ENCODE data around the gene NACC2.

DNA sequence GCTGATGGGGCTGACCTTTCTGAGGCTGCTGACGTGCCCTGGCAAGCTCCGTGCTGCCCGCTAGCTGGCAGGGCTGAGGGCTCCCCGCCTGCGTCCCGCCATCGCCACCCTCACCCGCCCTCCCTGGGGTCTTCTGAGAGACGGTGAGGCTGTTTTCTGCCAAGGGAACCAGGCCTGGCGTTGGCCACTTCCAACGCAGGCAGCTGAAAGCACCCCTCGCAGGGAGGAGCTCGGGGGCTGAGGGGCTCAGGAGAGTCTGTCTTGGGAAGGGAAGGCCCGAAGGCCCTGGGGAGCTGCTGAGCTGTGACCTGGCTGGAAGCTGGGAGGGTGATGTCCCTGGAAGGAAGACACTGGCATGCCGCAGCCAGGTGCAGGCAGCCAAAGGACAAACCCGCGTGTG, 33.3 kb upstream of the NACC2 start:
- TF ChIP-seq, protein P1, sequence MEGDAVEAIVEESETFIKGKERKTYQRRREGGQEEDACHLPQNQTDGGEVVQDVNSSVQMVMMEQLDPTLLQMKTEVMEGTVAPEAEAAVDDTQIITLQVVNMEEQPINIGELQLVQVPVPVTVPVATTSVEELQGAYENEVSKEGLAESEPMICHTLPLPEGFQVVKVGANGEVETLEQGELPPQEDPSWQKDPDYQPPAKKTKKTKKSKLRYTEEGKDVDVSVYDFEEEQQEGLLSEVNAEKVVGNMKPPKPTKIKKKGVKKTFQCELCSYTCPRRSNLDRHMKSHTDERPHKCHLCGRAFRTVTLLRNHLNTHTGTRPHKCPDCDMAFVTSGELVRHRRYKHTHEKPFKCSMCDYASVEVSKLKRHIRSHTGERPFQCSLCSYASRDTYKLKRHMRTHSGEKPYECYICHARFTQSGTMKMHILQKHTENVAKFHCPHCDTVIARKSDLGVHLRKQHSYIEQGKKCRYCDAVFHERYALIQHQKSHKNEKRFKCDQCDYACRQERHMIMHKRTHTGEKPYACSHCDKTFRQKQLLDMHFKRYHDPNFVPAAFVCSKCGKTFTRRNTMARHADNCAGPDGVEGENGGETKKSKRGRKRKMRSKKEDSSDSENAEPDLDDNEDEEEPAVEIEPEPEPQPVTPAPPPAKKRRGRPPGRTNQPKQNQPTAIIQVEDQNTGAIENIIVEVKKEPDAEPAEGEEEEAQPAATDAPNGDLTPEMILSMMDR (IDR thresholded peaks at IDR 0.05; ENCODE audit: low read depth, low read length): no peak
- TF ChIP-seq EZH2phosphoT487 (IDR thresholded peaks at IDR 0.05; ENCODE audit: low read depth): no peak

All from OCI-LY3 (cell line).